OCI-LY7 (cell line): ENCODE data around the gene CNPY3. TPM values are rescaled to one million over a fixed set of nuclear protein-coding genes. Genes with fewer than 3 reads are reported as not detected.
A peak's percentile ranks its signal among the peaks of the same experiment; 100 is the strongest.

Experiments used
- BruUV-seq: library from RNA; stranded (reverse); fragments of 400-500 nt; replicated peaks from 2 replicates; lab custom pipeline; 2021; lab: Mats Ljungman, UMichigan
- CTCF ChIA-PET: fragments of 300-600 bp; sonication (Branson Sonifier 250); formaldehyde crosslinking; loops from one replicate; lab custom pipeline; 2022; ENCODE audit warnings: antibody characterized with exemption; ENCODE audit not compliant: unreplicated experiment; lab: Charles Lee
- POLR2A ChIA-PET: fragments of 300-600 bp; sonication (Branson Sonifier 250); formaldehyde crosslinking; loops from one replicate; lab custom pipeline; 2022; ENCODE audit warnings: antibody characterized with exemption; lab: Charles Lee
- DNase-seq: peaks from one replicate; pipeline ENCODE4 v3.0.0-alpha.2; 2015; ENCODE audit warnings: low spot score
- H2AFZ ChIP-seq: fragments of 200-600 bp; sonication (generic), shearing (Covaris generic); 2 replicates; pipeline ENCODE4 v1.6.1; 2014; ENCODE audit warnings: mild to moderate bottlenecking, antibody characterized with exemption, low read length, moderate library complexity
- H3K27ac ChIP-seq: fragments of 200-600 bp; sonication (generic); 2 replicates; pipeline ENCODE4 v1.5.1; 2014; ENCODE audit warnings: mixed run types, low read depth, mild to moderate bottlenecking, moderate library complexity, low read length, inconsistent platforms; ENCODE audit not compliant: poor library complexity, severe bottlenecking
- H3K36me3 ChIP-seq: fragments of 200-600 bp; sonication (generic); 2 replicates; pipeline ENCODE4 v1.6.1; 2014; ENCODE audit warnings: mild to moderate bottlenecking, antibody characterized with exemption, low read length, moderate library complexity, mixed read lengths; ENCODE audit not compliant: insufficient read depth
- H3K4me1 ChIP-seq: fragments of 200-600 bp; sonication (generic); 2 replicates; pipeline ENCODE4 v1.5.1; 2014; ENCODE audit warnings: mild to moderate bottlenecking, low read length; ENCODE audit not compliant: insufficient read depth, poor library complexity, severe bottlenecking
- H3K4me2 ChIP-seq: fragments of 200-600 bp; sonication (generic); 2 replicates; pipeline ENCODE4 v1.6.1; 2014; ENCODE audit warnings: mild to moderate bottlenecking, low read length
- H3K4me3 ChIP-seq: fragments of 200-600 bp; sonication (generic); 2 replicates; pipeline ENCODE4 v1.5.1; 2014; ENCODE audit warnings: mild to moderate bottlenecking, low read depth, low read length; ENCODE audit not compliant: poor library complexity, severe bottlenecking
- H3K79me2 ChIP-seq: fragments of 200-600 bp; sonication (generic); 2 replicates; pipeline ENCODE4 v1.6.1; 2016; ENCODE audit warnings: low read depth, mild to moderate bottlenecking, low read length, moderate library complexity, mixed read lengths; ENCODE audit not compliant: insufficient read depth
- H3K9me2 ChIP-seq: fragments of 200-600 bp; sonication (generic); 2 replicates; pipeline ENCODE4 v1.6.1; 2016; ENCODE audit warnings: mild to moderate bottlenecking, low read length, mixed read lengths; ENCODE audit not compliant: insufficient read depth
- H3K9me3 ChIP-seq: fragments of 200-600 bp; sonication (generic); 2 replicates; pipeline ENCODE4 v1.6.1; 2014; ENCODE audit warnings: mild to moderate bottlenecking, mixed run types, low read length, mixed read lengths
- H4K20me1 ChIP-seq: fragments of 200-600 bp; sonication (generic); 2 replicates; pipeline ENCODE4 v1.6.1; 2014; ENCODE audit warnings: mild to moderate bottlenecking, antibody characterized with exemption, low read length, moderate library complexity, mixed read lengths; ENCODE audit not compliant: insufficient read depth
- EZH2phosphoT487 ChIP-seq: fragments of 200-600 bp; sonication (generic); IDR thresholded peaks from 2 replicates; pipeline ENCODE4 v1.6.1; 2018; ENCODE audit warnings: low read depth, borderline replicate concordance, mild to moderate bottlenecking, mixed run types, antibody characterized with exemption, low read length, moderate library complexity, mixed read lengths
- intact Hi-C: fragments of 100-400 bp; cut with micrococcal nuclease; formaldehyde crosslinking; loops from one replicate; pipeline ENCODE4 v1.10.0; 2022; ENCODE audit not compliant: unreplicated experiment
- total RNA-seq, 2 experiments: library from RNA; depleted of rRNA in 1 of 2; stranded (reverse); fragments of >200 nt in 1 of 2; shearing (Covaris generic) in 1 of 2; gene quantifications; 2 replicates each; pipeline ENCODE4 v1.2.3, GENCODE V29; 2014 to 2022
- TF ChIP-seq, protein P1 (sequence below): fragments of 200-600 bp; sonication (generic); conservative IDR thresholded peaks from 2 replicates; pipeline ENCODE4 v1.5.1; 2014; ENCODE audit warnings: mild to moderate bottlenecking, antibody characterized with exemption, low read length, moderate library complexity, mixed read lengths

Gene CNPY3
- total RNA-seq, 2 experiments from 2014 or later = 69.3 to 77.2 TPM

DNA sequence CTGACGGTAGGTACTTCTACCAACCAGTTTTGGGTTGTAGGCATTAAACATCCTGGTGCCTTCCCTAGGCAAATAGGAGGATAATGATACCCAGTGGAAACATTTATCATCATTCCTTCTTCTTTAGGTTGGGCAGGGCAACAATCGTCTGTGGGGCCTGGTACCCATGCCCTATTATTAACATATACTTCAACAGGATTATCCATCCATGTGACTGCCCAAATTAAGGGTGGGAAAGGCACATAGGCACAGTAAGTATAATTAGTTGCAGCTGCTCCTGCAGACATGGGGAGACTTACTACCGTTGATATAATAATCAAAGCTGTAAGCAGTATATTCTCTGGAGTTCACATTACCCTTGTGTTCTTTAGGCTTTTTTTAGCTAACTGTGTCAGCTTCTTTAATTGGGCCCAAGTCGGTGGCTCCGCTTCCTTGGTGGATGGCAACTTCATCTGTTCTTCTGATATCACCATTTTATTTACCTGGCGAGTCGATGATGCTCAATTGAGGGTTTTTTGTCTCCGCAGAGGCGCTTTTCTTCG is 33.0 kb upstream of the CNPY3 start:
- intact Hi-C loops = loop anchor here (5.0 kb wide), 1 partner anchor 169 kb away; no protein-coding TSS in a partner anchor
- Histone ChIP-seq H3K9me3 (no peaks in the 10 kb centered on the region), H3K79me2 (no peaks in the 10 kb centered on the region), H2AFZ (no peak overlapping the region), H3K4me2 (no peak overlapping the region), H3K4me1 (peaks cover 35% of the 10 kb centered on the region), H3K27ac (no peak overlapping the region), H3K36me3 (no peaks in the 10 kb centered on the region), H3K4me3 (no peak overlapping the region), H4K20me1 (no peaks in the 10 kb centered on the region), H3K9me2 (no peaks in the 10 kb centered on the region)
- BruUV-seq = no TSS peak
- CTCF ChIA-PET = no interaction called here
- DNase-seq = no peak
- TF ChIP-seq, protein P1, sequence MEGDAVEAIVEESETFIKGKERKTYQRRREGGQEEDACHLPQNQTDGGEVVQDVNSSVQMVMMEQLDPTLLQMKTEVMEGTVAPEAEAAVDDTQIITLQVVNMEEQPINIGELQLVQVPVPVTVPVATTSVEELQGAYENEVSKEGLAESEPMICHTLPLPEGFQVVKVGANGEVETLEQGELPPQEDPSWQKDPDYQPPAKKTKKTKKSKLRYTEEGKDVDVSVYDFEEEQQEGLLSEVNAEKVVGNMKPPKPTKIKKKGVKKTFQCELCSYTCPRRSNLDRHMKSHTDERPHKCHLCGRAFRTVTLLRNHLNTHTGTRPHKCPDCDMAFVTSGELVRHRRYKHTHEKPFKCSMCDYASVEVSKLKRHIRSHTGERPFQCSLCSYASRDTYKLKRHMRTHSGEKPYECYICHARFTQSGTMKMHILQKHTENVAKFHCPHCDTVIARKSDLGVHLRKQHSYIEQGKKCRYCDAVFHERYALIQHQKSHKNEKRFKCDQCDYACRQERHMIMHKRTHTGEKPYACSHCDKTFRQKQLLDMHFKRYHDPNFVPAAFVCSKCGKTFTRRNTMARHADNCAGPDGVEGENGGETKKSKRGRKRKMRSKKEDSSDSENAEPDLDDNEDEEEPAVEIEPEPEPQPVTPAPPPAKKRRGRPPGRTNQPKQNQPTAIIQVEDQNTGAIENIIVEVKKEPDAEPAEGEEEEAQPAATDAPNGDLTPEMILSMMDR = no peak
- no peak for TF ChIP-seq EZH2phosphoT487
- POLR2A ChIA-PET = no interaction called here

DNA sequence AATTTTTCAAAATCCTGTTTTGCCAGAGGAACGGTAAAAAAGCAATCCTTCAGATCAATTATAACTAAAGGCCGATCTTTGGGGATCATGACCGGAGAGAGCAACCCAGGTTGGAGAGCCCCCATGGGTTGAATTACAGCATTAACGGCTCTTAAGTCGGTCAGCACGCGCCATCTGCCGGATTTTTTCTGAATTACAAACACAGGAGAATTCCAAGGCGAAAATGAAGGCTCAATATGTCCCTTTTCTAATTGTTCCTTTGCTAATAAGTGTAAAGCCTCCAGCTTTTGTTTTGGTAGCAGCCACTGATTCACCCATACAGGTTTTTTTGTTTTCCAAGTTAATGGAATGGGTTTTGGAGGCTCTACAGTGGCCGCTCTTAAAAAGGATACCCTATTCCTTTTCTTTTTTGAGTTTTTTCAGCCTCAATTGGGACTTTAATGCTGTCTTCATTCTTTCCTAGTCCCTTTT is 30.4 kb upstream of the CNPY3 start:
- intact Hi-C loops = loop anchor here (1.0 to 5.0 kb wide), 3 partner anchors 22 to 238 kb away; no protein-coding TSS in a partner anchor
- Histone ChIP-seq H3K9me2 (no peaks in the 10 kb centered on the region), H4K20me1 (no peaks in the 10 kb centered on the region), H3K79me2 (no peaks in the 10 kb centered on the region), H3K4me2 (peak overlapping the region; percentile 20; the same call in 1 of the 2 replicates), H2AFZ (peak overlapping the region; percentile 47; the same call in 1 of the 2 replicates), H3K27ac (no peak overlapping the region), H3K36me3 (no peaks in the 10 kb centered on the region), H3K4me1 (peaks cover 18% of the 10 kb centered on the region), H3K4me3 (no peak overlapping the region), H3K9me3 (no peaks in the 10 kb centered on the region)
- ChIA-PET CTCF (no interaction called here), POLR2A (no interaction called here)
- peak; percentile 82 for DNase-seq
- TF ChIP-seq EZH2phosphoT487 = no peak
- TF ChIP-seq, protein P1 = peak; percentile 89
- no TSS peak for BruUV-seq

DNA sequence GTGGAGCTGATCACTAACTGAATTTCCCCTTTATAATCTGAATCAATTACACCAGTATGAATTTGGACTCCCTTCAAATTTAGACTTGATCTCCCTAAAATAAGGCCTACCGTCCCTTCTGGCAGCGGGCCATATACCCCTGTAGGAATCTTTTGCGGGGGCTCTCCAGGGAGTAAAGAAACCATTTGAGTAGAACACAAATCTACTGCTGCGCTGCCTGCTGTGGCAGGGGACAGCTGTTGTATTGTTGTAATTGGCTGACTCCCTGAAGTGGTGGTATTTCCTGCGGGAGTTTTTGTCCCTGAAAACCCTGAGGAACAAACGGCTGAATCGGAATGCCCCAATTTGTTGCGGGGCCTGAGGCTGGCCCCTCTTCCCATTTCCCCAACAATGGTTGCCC is 29.4 kb upstream of the CNPY3 start:
- Histone ChIP-seq H3K4me3 (no peak overlapping the region), H3K9me2 (no peaks in the 10 kb centered on the region), H4K20me1 (no peaks in the 10 kb centered on the region), H2AFZ (no peak overlapping the region), H3K4me2 (no peak overlapping the region), H3K79me2 (no peaks in the 10 kb centered on the region), H3K27ac (no peak overlapping the region), H3K9me3 (no peaks in the 10 kb centered on the region), H3K4me1 (peaks cover 10% of the 10 kb centered on the region), H3K36me3 (no peaks in the 10 kb centered on the region)
- TF ChIP-seq, protein P1 = no peak
- no peak for TF ChIP-seq EZH2phosphoT487
- CTCF ChIA-PET = no interaction called here
- intact Hi-C loops = loop anchor here (1.0 to 5.0 kb wide), 4 partner anchors 23 to 239 kb away; no protein-coding TSS in a partner anchor
- POLR2A ChIA-PET = no interaction called here
- BruUV-seq = no TSS peak
- DNase-seq = no peak
